ENCODE results near the gene CCT6B. TPM values are rescaled to one million over a fixed set of nuclear protein-coding genes. Genes with fewer than 3 reads are reported as not detected.

Gene CCT6B
- total RNA-seq, 1 experiment from 2014 or later = 1.7 TPM

GRCh38 chr17:34974179-34974578 is 12.9 kb upstream of the CCT6B start:
- WGBS (ENCODE audit: extremely low coverage, insufficient read length, low lambda C conversion rate) = no CpG with 5 or more reads among the region's 2 CpGs
- no peak overlapping the region for H2BK5ac ChIP-seq (ENCODE audit: insufficient read length, low read length)
- H2AFZ ChIP-seq (ENCODE audit: low read length) = no peak overlapping the region

More at GRCh38 chr17:34974179-34974578, 12.9 kb upstream of the CCT6B start:
- Histone ChIP-seq H4K20me1 (ENCODE audit: control insufficient read depth, insufficient read depth, insufficient read length) (no peaks in the 10 kb centered on the region), H3K23ac (ENCODE audit: insufficient read length, low read depth, low read length) (no peak overlapping the region), H4K8ac (replicated peaks; ENCODE audit: insufficient read length, low read depth, low read length) (no peak overlapping the region), H3K9ac (ENCODE audit: extremely low read depth, insufficient read length, low read length) (no peak overlapping the region), H3K56ac (ENCODE audit: insufficient read length, low read depth, low read length) (no peak overlapping the region), H3K4me1 (ENCODE audit: insufficient read depth, low read length) (no peaks in the 10 kb centered on the region), H3K14ac (ENCODE audit: insufficient read depth, low read length) (no peak overlapping the region), H3K79me2 (ENCODE audit: insufficient read depth, low read length) (no peaks in the 10 kb centered on the region), H4K5ac (ENCODE audit: insufficient read length, low read depth, low read length) (no peak overlapping the region), H3K23me2 (ENCODE audit: insufficient read length, low read depth, low read length, poor library complexity, severe bottlenecking) (no peaks in the 10 kb centered on the region), H3T11ph (ENCODE audit: low read length) (no peak overlapping the region), H2BK120ac (ENCODE audit: low read depth, low read length, poor library complexity, severe bottlenecking) (no peak overlapping the region), H2BK12ac (ENCODE audit: insufficient read length, low read depth, low read length) (no peak overlapping the region), H3K9me3 (ENCODE audit: control insufficient read depth, low read depth, low read length) (no peaks in the 10 kb centered on the region), H3K4ac (ENCODE audit: low read depth, low read length) (no peak overlapping the region), H3K27me3 (ENCODE audit: insufficient read depth, low read length) (no peaks in the 10 kb centered on the region), H3K79me1 (ENCODE audit: insufficient read depth, low read depth, low read length, poor library complexity, severe bottlenecking) (no peaks in the 10 kb centered on the region), H2BK15ac (ENCODE audit: low read depth, low read length) (no peak overlapping the region), H2AK5ac (ENCODE audit: insufficient read length, low read length) (no peak overlapping the region), H3K27ac (ENCODE audit: insufficient read length, low read depth, low read length) (no peak overlapping the region), H3K18ac (ENCODE audit: insufficient read length, low read depth, low read length) (no peak overlapping the region), H2BK20ac (ENCODE audit: low read depth, low read length, poor library complexity, severe bottlenecking) (no peak overlapping the region), H4K91ac (ENCODE audit: insufficient read length, low read depth, low read length) (no peak overlapping the region), H3K4me2 (ENCODE audit: insufficient read depth, insufficient read length, low read length) (no peak overlapping the region)
- no peak overlapping the region for H3K4me3 Mint-ChIP-seq
- no peaks in the 10 kb centered on the region for H3K9me3 Mint-ChIP-seq
- no peak for DNase-seq
- peaks cover 1% of the 10 kb centered on the region for H3K27me3 Mint-ChIP-seq (ENCODE audit: low read depth)
- H3K27ac Mint-ChIP-seq = no peak overlapping the region
- H3K4me1 Mint-ChIP-seq = peaks cover 2% of the 10 kb centered on the region in 2 experiments
- H3K36me3 Mint-ChIP-seq (ENCODE audit: insufficient read depth in 1 of 3, low read depth in 3 of 3) = no peaks in the 10 kb centered on the region
- TF ChIP-seq CTCF (conservative IDR thresholded peaks at IDR 0.05) = no peak

Measured in H9 (cell line).